GM18907 (cell line): ENCODE data around the gene ADAMTS3.

Source experiments
- ATAC-seq: cut with Tn5 transposase; IDR thresholded peaks from one replicate; pipeline ENCODE4 v1.9.1; 2021; ENCODE audit warnings: mild to moderate bottlenecking, moderate library complexity; ENCODE audit not compliant: unreplicated experiment

Gene ADAMTS3

GRCh38 chr4:72422416-72422815 is 146.6 kb downstream of the ADAMTS3 start:
- no peak for ATAC-seq

- ATAC-seq: no peak
Observed at GRCh38 chr4:72418458-72418857, 150.6 kb downstream of the ADAMTS3 start.

GRCh38 chr4:72410158-72410557 is 158.9 kb downstream of the ADAMTS3 start:
- ATAC-seq: no peak

DNA sequence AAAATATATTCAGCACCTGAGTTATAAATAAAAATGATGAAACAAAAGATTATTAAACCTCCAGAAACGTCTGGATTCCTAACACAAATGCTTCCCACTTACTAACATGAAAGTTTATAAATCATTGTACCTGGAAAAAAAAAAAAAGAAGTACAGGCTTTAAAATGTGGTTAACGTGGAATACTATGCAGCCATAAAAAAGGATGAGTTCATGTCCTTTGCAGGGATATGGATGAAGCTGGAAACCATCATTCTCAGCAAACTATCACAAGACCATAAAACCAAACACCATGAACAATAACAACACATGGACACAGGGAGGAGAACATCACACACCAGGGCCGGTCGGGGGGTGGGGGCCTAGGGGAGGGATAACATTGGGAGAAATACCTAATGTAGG is 160.5 kb downstream of the ADAMTS3 start:
- no peak for ATAC-seq

DNA sequence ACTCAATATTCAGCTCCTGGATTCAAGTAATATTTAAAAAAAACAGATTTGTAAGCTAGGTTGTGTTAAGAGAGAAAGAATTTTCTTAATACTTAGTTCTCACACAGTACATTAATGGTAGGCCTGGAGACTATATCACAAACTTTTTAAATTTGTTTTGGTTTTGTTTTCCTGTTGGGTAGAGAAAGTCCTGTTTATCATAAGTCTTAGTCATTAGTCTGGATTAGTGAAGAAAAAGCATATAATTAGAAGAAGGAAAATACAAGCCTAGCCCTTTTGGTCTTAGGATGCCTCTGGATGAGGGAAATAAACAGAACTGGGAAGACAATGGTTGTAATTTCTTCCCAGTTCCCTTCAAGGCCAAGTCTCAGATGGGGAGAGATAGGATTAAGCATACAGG is 163.6 kb downstream of the ADAMTS3 start:
- ATAC-seq: no peak

GRCh38 chr4:72397314-72397713 is 171.7 kb downstream of the ADAMTS3 start:
- ATAC-seq: no peak

DNA sequence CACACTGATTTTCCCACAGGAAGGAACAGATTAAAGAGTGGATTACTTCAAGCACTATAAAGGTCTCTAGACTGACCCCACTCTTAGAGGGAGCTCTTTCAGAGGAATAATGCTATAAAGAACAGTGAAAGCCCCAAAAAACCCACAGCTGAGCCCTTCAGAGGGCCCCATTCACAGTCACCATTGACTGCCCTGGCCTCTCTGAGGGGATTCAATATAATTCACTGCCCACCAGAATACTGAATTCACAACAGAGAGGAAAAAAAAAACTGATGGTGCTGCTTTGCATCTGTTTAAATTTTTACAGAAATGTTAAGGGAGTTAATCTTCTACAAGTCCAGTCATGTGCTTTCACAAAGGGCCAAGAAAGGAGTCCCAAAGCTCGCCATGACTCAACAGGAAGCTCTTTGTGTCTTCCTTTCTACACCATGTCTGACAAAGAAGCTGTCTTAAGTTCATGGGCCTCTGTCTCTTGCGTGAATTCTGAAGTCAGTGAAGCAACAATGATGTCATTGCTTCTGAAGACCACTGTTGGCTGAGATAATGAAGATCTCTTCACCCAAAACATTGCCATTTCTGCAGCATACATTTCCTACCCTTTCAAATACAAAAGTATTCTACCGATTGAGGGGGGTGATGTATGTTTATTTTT is 174.9 kb downstream of the ADAMTS3 start:
- ATAC-seq: peak; percentile 58

- no peak for ATAC-seq
Observed at GRCh38 chr4:72391281-72391680, 177.7 kb downstream of the ADAMTS3 start.

DNA sequence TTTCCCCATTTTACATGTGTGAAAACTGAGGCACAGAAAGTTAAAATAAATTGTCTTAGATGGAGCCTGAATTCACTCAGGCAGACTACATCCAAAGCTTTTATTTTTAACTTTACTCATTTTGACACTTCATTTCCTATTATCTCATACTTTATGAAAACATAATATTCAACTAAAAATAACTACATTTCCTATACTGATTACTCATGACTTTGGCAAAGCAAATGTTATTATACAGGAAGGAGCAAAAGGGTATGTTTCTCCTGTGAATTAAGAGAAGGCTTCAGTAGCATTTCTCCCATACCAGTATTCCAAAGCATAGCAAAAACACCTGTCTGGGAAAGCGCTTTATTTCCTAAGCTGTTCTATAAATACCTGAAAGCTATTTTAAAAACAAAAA is 178.6 kb downstream of the ADAMTS3 start:
- ATAC-seq: no peak

GRCh38 chr4:72388521-72388920 is 180.5 kb downstream of the ADAMTS3 start:
- ATAC-seq: no peak

- no peak for ATAC-seq
Observed at GRCh38 chr4:72387959-72388358, 181.1 kb downstream of the ADAMTS3 start.

DNA sequence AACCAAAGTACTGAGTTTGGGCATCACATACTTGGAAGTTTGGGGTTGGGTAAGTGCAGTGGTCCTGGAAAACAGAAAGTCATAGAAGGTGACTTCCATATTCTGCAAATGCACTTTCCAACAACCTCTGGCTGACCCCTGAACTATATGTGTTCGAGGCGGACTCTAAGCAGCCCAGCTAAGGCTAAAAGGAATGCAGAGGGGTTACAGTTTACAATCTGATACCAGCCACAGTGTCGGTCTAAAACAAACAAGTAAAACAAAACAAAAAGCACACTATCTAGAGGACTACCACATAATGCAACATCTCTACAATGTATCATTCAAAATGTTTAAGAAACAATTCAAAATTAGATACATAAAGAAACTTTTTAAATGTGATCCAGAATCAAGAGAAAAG is 185.6 kb downstream of the ADAMTS3 start:
- no peak for ATAC-seq

DNA sequence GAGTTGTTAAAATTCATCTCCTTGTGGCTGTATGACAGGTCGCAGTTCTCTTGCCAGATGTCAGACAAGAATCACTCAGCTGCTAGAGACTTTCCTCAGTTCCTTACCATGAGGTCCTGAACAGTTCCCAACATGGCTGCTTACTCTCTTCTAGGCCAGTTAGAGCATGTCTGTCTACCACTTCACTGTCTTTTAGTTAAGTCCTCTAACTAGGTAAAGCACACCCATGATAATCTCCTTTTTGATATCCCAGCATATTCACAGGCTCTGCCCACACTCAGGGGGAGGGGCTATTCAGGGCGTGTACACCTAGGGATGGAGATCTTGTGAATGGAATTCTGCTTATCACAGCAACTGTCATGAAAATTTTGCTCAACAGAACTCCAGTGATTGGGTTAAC is 190.1 kb downstream of the ADAMTS3 start:
- ATAC-seq: no peak

DNA sequence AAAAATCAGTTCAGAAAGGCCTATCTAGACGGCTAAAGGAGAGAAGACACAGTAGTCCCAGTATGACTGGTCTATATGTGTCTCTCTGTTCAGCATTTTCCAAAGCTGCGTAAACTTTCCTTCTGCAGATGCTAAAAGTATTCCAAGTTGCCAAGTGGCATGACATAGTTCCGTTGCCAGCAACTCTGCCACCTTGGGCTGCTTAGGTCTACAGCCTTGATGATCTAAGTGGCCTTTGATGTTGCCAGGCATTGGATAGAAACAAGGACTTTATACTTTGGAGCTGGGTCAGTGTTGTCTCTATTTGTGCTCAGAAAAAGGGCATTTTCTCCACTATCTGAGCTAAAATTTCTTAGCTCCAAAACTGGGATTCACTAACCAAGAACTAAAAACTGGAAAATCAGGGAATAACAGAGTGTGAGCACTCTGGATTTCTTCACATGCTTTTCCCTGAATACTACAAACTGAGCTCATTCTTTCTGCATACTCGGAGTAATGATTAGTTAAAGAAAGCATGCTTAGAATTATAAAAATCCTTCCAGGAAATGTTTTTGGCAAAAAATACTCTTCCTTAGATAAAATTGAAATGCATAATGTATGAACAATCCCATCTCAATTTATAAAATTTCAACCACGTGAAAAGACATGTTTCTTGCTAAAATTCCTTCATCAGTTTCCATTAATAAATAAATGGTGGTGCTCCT is 191.4 kb downstream of the ADAMTS3 start:
- no peak for ATAC-seq

GRCh38 chr4:72376901-72377300 is 192.1 kb downstream of the ADAMTS3 start:
- no peak for ATAC-seq

DNA sequence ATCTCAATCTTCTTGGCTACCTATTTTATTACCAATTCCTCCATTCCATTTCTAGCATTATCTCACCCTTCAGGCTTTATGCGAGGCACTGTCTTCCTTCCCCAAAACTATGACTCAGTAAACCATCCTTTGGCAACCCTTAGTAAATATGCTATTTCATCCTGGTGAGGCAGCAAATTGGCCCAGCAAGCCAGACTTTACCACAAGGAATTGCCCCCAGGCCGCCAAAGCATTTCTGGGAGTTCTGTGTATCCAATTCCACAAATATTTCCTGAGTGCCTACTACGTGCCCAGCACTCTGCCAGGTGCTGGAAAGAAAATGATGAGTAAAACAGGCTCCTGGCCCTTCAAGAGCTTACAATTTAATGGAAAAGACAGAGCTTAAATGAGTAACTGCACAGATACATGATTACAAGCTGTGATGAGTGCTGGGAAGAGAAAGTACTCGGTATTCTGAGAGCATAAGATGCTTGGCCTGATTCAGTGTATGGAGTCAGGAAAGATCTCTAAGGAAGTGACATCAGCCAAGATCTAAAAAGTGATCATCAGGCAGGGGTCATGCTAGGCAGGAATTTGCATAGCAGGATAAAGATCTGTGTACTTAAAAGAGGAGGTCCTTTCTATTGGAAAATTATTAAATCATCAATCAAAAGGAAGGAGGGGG is 193.8 kb downstream of the ADAMTS3 start:
- no peak for ATAC-seq

DNA sequence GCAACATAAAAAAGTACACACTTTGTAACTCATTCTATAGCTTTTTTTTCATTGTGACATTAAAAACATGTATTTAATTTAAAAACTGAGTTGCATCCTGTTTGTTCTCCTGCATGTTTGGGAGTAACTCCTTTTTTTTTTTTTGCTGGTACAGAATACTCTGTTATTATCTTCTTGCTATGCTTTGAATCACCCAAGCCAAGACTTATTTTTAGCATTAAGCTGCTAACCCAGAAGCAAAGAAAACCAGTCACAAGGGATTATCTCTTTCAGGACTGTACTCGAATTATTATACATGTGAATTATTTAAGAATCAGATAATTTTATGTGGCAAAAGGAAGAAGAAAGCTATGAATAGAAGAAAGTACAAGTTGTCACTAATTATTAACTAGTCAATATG is 194.9 kb downstream of the ADAMTS3 start:
- no peak for ATAC-seq

GRCh38 chr4:72366601-72367000 is 202.4 kb downstream of the ADAMTS3 start:
- no peak for ATAC-seq

GRCh38 chr4:72365981-72366380 is 203.0 kb downstream of the ADAMTS3 start:
- ATAC-seq: no peak

GRCh38 chr4:72365016-72365415 is 204.0 kb downstream of the ADAMTS3 start:
- no peak for ATAC-seq

DNA sequence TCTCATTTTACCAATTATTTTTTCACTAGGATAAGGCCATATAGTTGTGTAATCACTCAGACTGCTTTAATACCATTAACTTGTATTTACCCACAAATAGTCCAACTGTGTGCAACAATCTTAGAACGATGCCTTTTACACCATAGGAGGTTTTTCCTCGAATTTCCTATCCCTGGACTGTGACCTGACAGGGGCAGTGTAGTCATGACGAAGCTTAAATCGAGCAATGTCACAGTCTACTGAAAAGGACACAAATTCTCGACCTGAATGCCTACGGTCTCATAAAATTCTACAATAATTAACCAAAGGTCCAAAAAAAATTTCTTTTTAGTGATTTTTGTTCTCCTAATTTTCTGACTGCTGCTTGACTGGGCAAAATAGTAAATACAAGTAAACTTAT is 208.9 kb downstream of the ADAMTS3 start:
- no peak for ATAC-seq

DNA sequence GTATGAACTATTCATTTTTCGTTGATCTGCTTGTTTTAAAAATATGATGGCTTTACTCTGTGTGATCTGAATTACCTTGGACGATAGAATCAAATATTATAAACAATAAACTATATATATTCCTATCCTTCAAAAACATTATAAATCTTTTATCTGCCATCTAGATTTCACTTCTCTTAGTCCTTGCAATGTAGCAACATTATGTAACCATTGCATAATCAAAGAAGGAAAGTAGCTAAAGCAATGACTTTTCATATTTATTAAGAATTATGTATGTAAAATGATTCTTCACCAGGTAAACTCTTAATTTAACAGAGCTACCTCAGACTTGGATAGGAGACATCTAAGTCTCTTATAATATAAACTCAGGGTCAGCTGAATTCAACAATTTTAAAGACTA is 210.5 kb downstream of the ADAMTS3 start:
- no peak for ATAC-seq
